ENCODE measurements around the gene MRI1.

DNA sequence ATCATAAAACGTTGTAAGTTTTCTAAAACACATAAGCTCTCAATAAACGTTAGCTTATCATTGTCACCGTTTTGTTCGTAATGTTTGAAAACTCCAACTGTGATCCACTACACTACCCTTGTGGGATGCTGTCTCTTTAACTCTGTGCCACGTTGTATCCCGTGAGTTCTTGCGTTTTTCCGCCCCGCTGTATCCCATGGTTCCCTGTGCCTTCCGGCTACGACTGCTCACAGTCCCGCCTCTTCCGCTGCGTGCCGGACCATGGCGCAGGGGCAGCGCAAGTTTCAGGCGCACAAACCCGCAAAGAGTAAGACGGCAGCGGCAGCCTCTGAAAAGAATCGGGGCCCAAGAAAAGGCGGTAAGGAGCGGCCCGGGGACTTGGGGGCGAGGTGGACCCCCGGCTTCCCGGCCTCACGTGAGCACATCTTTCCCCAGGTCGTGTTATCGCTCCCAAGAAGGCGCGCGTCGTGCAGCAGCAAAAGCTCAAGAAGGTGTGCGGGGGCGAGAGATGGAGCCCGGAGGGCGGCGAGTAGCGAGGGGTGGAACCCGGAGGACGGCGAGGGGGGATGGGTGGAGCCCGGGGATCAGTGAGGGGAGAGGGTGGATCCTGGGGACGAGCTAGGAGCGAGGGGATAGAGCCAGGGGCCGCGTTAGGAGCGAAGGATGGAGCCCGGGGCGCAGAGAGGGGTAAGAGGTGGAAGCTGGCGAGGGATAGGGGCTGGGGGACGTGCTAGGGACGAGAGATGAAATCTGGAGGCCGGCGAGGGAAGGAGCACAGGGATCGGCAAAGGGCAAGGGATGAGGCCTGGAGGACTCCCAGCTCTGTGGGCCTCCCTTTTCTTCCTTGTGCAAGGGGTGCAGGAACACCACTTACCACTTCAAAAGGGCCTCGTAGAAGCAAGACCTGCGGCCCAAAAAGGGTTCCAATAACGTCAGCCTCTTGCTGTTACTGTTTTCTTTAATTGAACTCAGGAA is 10.2 kb downstream of the MRI1 start, which contains the start of gene C19orf53:
- TF ChIP-seq, protein P1, sequence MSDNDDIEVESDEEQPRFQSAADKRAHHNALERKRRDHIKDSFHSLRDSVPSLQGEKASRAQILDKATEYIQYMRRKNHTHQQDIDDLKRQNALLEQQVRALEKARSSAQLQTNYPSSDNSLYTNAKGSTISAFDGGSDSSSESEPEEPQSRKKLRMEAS (IDR thresholded peaks at IDR 0.05; ENCODE audit: insufficient read depth, insufficient read length): peak; percentile 53
- TF ChIP-seq POLR2AphosphoS5 (IDR thresholded peaks at IDR 0.05; ENCODE audit: insufficient read depth, low read depth, low read length): peak; percentile 88
- TF ChIP-seq POLR2A (IDR thresholded peaks at IDR 0.05; ENCODE audit: low read depth, low read length): peak; percentile 86
- TF ChIP-seq, protein P2, sequence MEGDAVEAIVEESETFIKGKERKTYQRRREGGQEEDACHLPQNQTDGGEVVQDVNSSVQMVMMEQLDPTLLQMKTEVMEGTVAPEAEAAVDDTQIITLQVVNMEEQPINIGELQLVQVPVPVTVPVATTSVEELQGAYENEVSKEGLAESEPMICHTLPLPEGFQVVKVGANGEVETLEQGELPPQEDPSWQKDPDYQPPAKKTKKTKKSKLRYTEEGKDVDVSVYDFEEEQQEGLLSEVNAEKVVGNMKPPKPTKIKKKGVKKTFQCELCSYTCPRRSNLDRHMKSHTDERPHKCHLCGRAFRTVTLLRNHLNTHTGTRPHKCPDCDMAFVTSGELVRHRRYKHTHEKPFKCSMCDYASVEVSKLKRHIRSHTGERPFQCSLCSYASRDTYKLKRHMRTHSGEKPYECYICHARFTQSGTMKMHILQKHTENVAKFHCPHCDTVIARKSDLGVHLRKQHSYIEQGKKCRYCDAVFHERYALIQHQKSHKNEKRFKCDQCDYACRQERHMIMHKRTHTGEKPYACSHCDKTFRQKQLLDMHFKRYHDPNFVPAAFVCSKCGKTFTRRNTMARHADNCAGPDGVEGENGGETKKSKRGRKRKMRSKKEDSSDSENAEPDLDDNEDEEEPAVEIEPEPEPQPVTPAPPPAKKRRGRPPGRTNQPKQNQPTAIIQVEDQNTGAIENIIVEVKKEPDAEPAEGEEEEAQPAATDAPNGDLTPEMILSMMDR (IDR thresholded peaks at IDR 0.05; ENCODE audit: extremely low read depth in 1 of 2, insufficient read depth in 1 of 2, low read depth in 1 of 2, low read length in 2 of 2): no peak
- no peak for TF ChIP-seq EZH2 (IDR thresholded peaks at IDR 0.05; ENCODE audit: borderline replicate concordance, low read depth, low read length, severe bottlenecking)

All from endothelial cell of umbilical vein (primary cell).